Heart right ventricle (tissue), 16 donors: ENCODE results near the gene TOPAZ1. TPM values are rescaled to one million over a fixed set of nuclear protein-coding genes. Genes with fewer than 3 reads are reported as not detected.

ENCODE experiments used
- ATAC-seq, 8 donors: fragments of 200-7000 bp; cut with Tn5 transposase; one replicate each; pipeline ENCODE4 v1.9.1; 2020; ENCODE audit warnings: mild to moderate bottlenecking in 8 of 8, moderate library complexity in 8 of 8, moderate number of reproducible peaks in 1 of 8
- DNase-seq, 2 donors: peaks; one replicate each; pipeline ENCODE4 v3.0.0-alpha.2; 2020
- H3K27ac ChIP-seq, 10 donors: fragments of 200-600 bp; sonication (generic) in 2 of 10; one replicate each; pipeline versions ENCODE4 v1.5.0 to v1.8.0; 2020 to 2022; ENCODE audit warnings: mild to moderate bottlenecking in 3 of 10
- H3K27me3 ChIP-seq, 7 donors: fragments of 200-600 bp; one replicate each; pipeline ENCODE4 v1.8.0; 2021 to 2022; ENCODE audit warnings: mild to moderate bottlenecking in 2 of 7
- H3K36me3 ChIP-seq, 9 donors: fragments of 200-600 bp; sonication (generic) in 1 of 9; one replicate each; pipeline versions ENCODE4 v1.5.0 to v1.8.0; 2020 to 2022; ENCODE audit warnings: mild to moderate bottlenecking in 2 of 9
- H3K4me1 ChIP-seq, 9 donors: fragments of 200-600 bp; sonication (generic) in 1 of 9; one replicate each; pipeline versions ENCODE4 v1.5.0 to v1.8.0; 2020 to 2022; ENCODE audit warnings: mild to moderate bottlenecking in 4 of 9
- H3K4me3 ChIP-seq, 10 donors: fragments of 200-600 bp; sonication (generic) in 2 of 10; one replicate each; pipeline versions ENCODE4 v1.5.0 to v1.8.0; 2020 to 2022; ENCODE audit warnings: mild to moderate bottlenecking in 7 of 10, moderate library complexity in 2 of 10
- H3K9me3 ChIP-seq, 11 donors: fragments of 200-600 bp in 10 of 11; sonication (generic) in 2 of 11; one replicate each; pipeline versions ENCODE4 v1.5.0 to v1.8.0; 2013 to 2022; ENCODE audit warnings: mild to moderate bottlenecking in 2 of 11, control low read depth in 1 of 11, moderate library complexity in 1 of 11
- WGBS, 2 donors: extraction: QIAGEN DNeasy Blood & Tissue Kit; methylation state at CpG; one replicate each; pipeline ENCODE4 v1.1.7; 2013; ENCODE audit warnings: inconsistent platforms in 1 of 2; 5-methylcytosine and 5-hydroxymethylcytosine counted together
- intact Hi-C, 10 donors: fragments of 100-400 bp; cut with DNase I; formaldehyde crosslinking; loops; one replicate each; pipeline versions ENCODE4 v1.11.1 to v1.14.2; 2022
- polyA plus RNA-seq, 2 donors: library from polyadenylated mRNA; stranded (reverse); fragments of 200-250 nt; gene quantifications; one replicate each; pipeline ENCODE4 v1.2.3, GENCODE V29; 2013
- total RNA-seq, 10 donors: library from RNA; stranded (reverse); fragmentation: NEBNext Ultra II Directional in 3 of 10; extraction: Animal tissue kit (Norgen Biotek cat#: 25700) in 3 of 10; gene quantifications; one replicate each; pipeline versions ENCODE4 v1.2.1 to v1.2.4, GENCODE V29; 2021 to 2023
- TF ChIP-seq, protein P1 (sequence below), 9 donors: fragments of 200-600 bp; sonication (generic) in 2 of 9; IDR thresholded peaks; one replicate each; pipeline versions ENCODE4 v1.5.0 to v1.8.0; 2021 to 2022; ENCODE audit warnings: antibody characterized with exemption in 9 of 9, mild to moderate bottlenecking in 5 of 9, moderate library complexity in 1 of 9
- donor health status: Arrhythmogenic right ventricular cardiomyopathy.
- donor health status: ischemic (EF 13 %, LVEDD 7.1; RV severe dilation, severe dysfunction).
- donor health status: healthy with polysubstance abuse.
- donor health status: DM: no; HTN: yes; CAD: no.
- donor health status: DM: no; HTN: no; CAD: no.
- donor health status: ischemic (EF 25% LVEDD 6.9; RV normal size, moderate dysfunction).
- donor health status: ischemic (EF 25% LVEDD 5.7; RV mildly dilated, moderate dysfunction).
- donor health status: healthy.
- donor health status: DM: yes; HTN: yes; CAD: no.
- donor health status: Ischemic cardiomyopathy.
- donor health status: ischemic (EF 35%, LVEDD 5.7; RV mildly dilated, moderate dysfunction).
- donor health status: nonischemic (EF 11% LVEDD 7.7; RV severe dilation, severe dysfunction).
- donor health status: DM: yes; HTN: yes; CAD: no.
- donor health status: PGD.
- donor health status: ischemic (EF 29% LVEDD 5.4; RV normal size, mild dysfunction).
- donor health status: nonischemic (EF 23%, LVEDD 6.1; RV moderate dilation, normal function).

Gene TOPAZ1
- total and polyA plus RNA-seq, 12 donors, result not detected

DNA sequence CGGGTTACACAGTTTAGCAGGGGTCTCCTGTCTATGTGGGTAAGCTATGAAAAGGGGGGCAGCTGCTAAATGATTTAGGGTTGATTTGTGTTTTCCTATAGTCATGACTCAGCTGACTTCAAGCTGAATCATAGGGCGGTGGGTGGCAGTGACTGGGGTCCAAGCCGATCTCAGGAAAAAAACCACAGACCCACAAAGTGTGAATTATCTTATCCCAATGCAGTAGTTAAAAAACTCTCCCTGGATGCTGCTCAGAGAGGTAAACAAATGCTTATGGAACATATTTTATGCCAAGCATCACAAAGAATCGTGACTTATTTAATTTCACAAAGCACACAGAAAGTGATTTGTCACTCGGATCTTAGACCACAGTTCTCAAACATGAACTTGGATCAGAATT, 18.4 kb upstream of the TOPAZ1 start:
- WGBS, 2 donors, result 70 to 86% methylated on average over 5 of the region's 5 CpGs
- H3K27ac ChIP-seq, result no peak overlapping the region
- H3K36me3 ChIP-seq, result no peaks in the 10 kb centered on the region
- H3K9me3 ChIP-seq, result no peaks in the 10 kb centered on the region
- TF ChIP-seq, protein P1, sequence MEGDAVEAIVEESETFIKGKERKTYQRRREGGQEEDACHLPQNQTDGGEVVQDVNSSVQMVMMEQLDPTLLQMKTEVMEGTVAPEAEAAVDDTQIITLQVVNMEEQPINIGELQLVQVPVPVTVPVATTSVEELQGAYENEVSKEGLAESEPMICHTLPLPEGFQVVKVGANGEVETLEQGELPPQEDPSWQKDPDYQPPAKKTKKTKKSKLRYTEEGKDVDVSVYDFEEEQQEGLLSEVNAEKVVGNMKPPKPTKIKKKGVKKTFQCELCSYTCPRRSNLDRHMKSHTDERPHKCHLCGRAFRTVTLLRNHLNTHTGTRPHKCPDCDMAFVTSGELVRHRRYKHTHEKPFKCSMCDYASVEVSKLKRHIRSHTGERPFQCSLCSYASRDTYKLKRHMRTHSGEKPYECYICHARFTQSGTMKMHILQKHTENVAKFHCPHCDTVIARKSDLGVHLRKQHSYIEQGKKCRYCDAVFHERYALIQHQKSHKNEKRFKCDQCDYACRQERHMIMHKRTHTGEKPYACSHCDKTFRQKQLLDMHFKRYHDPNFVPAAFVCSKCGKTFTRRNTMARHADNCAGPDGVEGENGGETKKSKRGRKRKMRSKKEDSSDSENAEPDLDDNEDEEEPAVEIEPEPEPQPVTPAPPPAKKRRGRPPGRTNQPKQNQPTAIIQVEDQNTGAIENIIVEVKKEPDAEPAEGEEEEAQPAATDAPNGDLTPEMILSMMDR (IDR thresholded peaks at IDR 0.05), result no peak
- DNase-seq (no peak), ATAC-seq (no peak)
- intact Hi-C loops, result no loop called here
- H3K4me3 ChIP-seq, result no peak overlapping the region
- H3K27me3 ChIP-seq, result peaks cover 0 to 43% (median 22%) of the 10 kb centered on the region in 7 donors
- H3K4me1 ChIP-seq, result no peaks in the 10 kb centered on the region

DNA sequence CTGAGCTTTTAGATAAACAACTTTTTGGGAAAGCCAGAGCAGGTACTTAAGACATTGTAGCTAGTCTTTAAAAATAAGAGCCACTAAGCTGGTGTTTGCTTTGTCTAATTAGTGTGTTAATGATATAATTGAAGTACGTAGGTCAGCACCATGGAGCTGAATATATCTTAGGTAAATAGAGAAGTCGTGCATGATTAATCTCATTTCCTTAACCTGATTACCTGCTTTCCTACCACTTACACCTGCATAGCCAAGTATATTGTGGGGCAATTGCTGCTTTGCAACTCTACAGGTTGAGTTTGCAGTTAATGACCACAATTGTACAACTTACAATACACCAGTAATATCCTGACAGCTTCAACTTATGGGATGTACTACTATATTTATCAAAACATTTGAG, 17.6 kb upstream of the TOPAZ1 start:
- Histone ChIP-seq H3K36me3 (no peaks in the 10 kb centered on the region), H3K27ac (no peak overlapping the region), H3K9me3 (no peaks in the 10 kb centered on the region), H3K27me3 (peaks cover 0 to 43% (median 22%) of the 10 kb centered on the region in 7 donors), H3K4me3 (no peak overlapping the region), H3K4me1 (no peaks in the 10 kb centered on the region)
- DNase-seq (no peak), ATAC-seq (no peak)
- TF ChIP-seq, protein P1 (IDR thresholded peaks at IDR 0.05), result no peak
- intact Hi-C loops, result no loop called here
- WGBS, 2 donors, result 63 to 67% methylated on average over 2 of the region's 2 CpGs

DNA sequence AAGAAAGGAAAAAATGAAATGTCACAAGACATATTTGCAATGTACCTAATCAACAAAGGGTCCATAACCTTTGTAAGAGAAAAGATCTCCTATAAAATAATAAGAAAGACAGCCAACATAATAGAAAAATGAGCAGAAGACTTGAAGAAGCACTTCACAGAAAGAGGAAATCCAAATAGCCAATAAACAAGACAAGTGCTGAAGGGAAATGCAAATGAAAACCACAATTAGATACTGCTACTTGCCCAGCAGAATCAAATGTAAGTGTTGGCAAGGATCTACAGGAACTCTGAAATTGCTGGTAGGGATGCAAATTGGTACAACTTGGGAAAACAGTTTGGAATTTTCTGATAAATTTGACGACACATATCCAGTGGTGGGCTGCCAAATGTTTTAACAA, 15.1 kb upstream of the TOPAZ1 start:
- intact Hi-C loops, result no loop called here
- 33 to 58% methylated on average over 1 of the region's 1 CpG for WGBS, 2 donors
- no peak for ATAC-seq

DNA sequence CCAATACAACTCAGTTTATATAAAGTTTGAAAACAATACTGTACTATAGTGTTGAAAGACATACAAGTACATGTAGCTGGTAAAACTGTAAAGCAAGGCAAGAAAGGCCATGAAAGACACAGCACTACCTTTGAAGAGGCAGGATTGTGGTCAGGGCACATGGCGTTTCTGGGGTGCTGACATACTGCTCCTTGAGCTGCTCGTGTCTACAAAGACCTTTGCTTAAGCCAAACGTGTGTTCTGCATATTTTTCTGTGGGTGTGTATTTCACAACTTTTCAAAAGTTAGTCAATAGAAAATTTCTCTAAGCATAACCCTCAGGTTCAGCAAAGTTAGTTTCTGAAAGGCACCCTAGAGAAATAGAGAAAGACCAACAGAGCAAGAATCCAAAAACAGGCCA, 14.1 kb upstream of the TOPAZ1 start:
- no peak overlapping the region for H3K27ac ChIP-seq
- H3K36me3 ChIP-seq, result no peaks in the 10 kb centered on the region
- H3K27me3 ChIP-seq, result peaks cover 0 to 32% (median 15%) of the 10 kb centered on the region in 7 donors
- ATAC-seq, result no peak
- H3K4me3 ChIP-seq, result no peak overlapping the region
- H3K9me3 ChIP-seq, result no peaks in the 10 kb centered on the region
- no peaks in the 10 kb centered on the region for H3K4me1 ChIP-seq
- DNase-seq, result no peak
- intact Hi-C loops, result no loop called here
- TF ChIP-seq, protein P1 (IDR thresholded peaks at IDR 0.05), result no peak
- WGBS, 2 donors, result 63 to 65% methylated on average over 3 of the region's 3 CpGs

More for the DNA sequence above, 15.1 kb upstream of the TOPAZ1 start:
- Histone ChIP-seq H3K27ac (no peak overlapping the region), H3K4me1 (no peaks in the 10 kb centered on the region), H3K36me3 (no peaks in the 10 kb centered on the region), H3K9me3 (no peaks in the 10 kb centered on the region), H3K27me3 (peaks cover 0 to 40% (median 22%) of the 10 kb centered on the region in 7 donors), H3K4me3 (no peak overlapping the region)
- no peak for DNase-seq
- TF ChIP-seq, protein P1 (IDR thresholded peaks at IDR 0.05), result no peak
